ENCODE measurements around the gene MCOLN1. TPM values are rescaled to one million over a fixed set of nuclear protein-coding genes. Genes with fewer than 3 reads are reported as not detected.

The MCOLN1 gene
- total RNA-seq, 2 experiments from 2014 or later = 17.5 to 18.2 TPM

- peaks cover 18% of the 10 kb centered on the region for H3K4me1 Mint-ChIP-seq
- POLR2A ChIA-PET = interaction anchor here (0.7 kb wide), 1 partner anchor 131 kb away, joined by 3 read pairs; no protein-coding TSS in a partner anchor
Measured at GRCh38 chr19:7488736-7489353, 33.6 kb upstream of the MCOLN1 start, which contains the start of gene PEX11G. TSS of gene PEX11G (minus strand) at chr19:7489035. CDS start at chr19:7489010, 25 bp downstream.

GRCh38 chr19:7489609-7490044, 32.8 kb upstream of the MCOLN1 start:
- Mint-ChIP-seq H3K4me3 (peak overlapping the region; percentile 82), H3K36me3 (no peaks in the 10 kb centered on the region), H3K27me3 (no peaks in the 10 kb centered on the region), H3K9me3 (no peaks in the 10 kb centered on the region), H3K27ac (peak overlapping the region; percentile 60), H3K4me1 (peaks cover 18% of the 10 kb centered on the region)
- ATAC-seq (ENCODE audit: low read depth) = no peak
- no peak for DNase-seq
- POLR2A ChIA-PET = interaction anchor here (0.7 kb wide), 1 partner anchor 130 kb away, joined by 3 read pairs; no protein-coding TSS in a partner anchor

More at GRCh38 chr19:7488736-7489353, 33.6 kb upstream of the MCOLN1 start, which contains the start of gene PEX11G:
- Mint-ChIP-seq H3K27me3 (no peaks in the 10 kb centered on the region), H3K36me3 (no peaks in the 10 kb centered on the region), H3K27ac (peak within 1 kb of the TSS; percentile 84), H3K4me3 (peak within 1 kb of the TSS; percentile 82), H3K9me3 (no peaks in the 10 kb centered on the region)
- DNase-seq = peak; percentile 97
- peak; percentile 90 for ATAC-seq (ENCODE audit: low read depth)

GRCh38 chr19:7492142-7492541, 30.3 kb upstream of the MCOLN1 start:
- ATAC-seq (ENCODE audit: low read depth) = peak; percentile 28
- Mint-ChIP-seq H3K4me3 (no peak overlapping the region), H3K36me3 (no peaks in the 10 kb centered on the region), H3K27ac (no peak overlapping the region), H3K27me3 (peaks cover 2% of the 10 kb centered on the region), H3K4me1 (peaks cover 19% of the 10 kb centered on the region), H3K9me3 (no peaks in the 10 kb centered on the region)
- POLR2A ChIA-PET = interaction anchor here (0.7 kb wide), 1 partner anchor 13 kb away, joined by 3 read pairs; no protein-coding TSS in a partner anchor
- DNase-seq = no peak

GRCh38 chr19:7492558-7492957, 29.9 kb upstream of the MCOLN1 start:
- H3K36me3 Mint-ChIP-seq = no peaks in the 10 kb centered on the region
- no peak for DNase-seq
- no peak for ATAC-seq (ENCODE audit: low read depth)
- peaks cover 19% of the 10 kb centered on the region for H3K4me1 Mint-ChIP-seq
- H3K27ac Mint-ChIP-seq = peak overlapping the region; percentile 23
- no peaks in the 10 kb centered on the region for H3K9me3 Mint-ChIP-seq
- H3K27me3 Mint-ChIP-seq = peaks cover 2% of the 10 kb centered on the region
- H3K4me3 Mint-ChIP-seq = no peak overlapping the region
- POLR2A ChIA-PET = interaction anchor here (0.7 kb wide), 1 partner anchor 12 kb away, joined by 3 read pairs; no protein-coding TSS in a partner anchor

GRCh38 chr19:7494416-7495098, 27.9 kb upstream of the MCOLN1 start:
- Mint-ChIP-seq H3K27me3 (peaks cover 10% of the 10 kb centered on the region), H3K4me3 (no peak overlapping the region), H3K4me1 (peaks cover 14% of the 10 kb centered on the region), H3K27ac (no peak overlapping the region), H3K36me3 (no peaks in the 10 kb centered on the region), H3K9me3 (no peaks in the 10 kb centered on the region)
- POLR2A ChIA-PET = no interaction called here
- no peak for DNase-seq
- no peak for ATAC-seq (ENCODE audit: low read depth)

DNA sequence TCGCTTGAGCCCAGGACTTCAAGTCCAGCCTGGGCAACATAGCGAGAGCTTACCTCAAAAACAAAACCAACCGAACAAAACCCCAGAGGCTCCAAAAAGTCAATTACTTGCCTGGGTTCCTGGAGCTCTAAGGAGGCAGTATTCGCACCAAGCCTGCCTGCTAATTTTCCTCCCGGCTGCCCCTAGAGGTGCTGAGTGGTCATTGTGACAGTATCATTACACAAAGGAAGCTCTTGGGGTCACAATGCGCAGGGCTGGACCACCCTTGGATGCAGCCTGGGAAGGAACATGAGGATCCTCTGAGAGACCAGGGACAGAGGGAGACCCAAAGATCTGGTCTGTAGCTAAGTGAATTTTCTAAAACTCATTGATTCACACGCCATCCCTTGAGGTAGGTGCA, 25.1 kb upstream of the MCOLN1 start:
- ATAC-seq (ENCODE audit: low read depth) = no peak
- H3K4me3 Mint-ChIP-seq = no peak overlapping the region
- no peak for DNase-seq
- POLR2A ChIA-PET = no interaction called here
- no peaks in the 10 kb centered on the region for H3K36me3 Mint-ChIP-seq
- H3K4me1 Mint-ChIP-seq = peaks cover 7% of the 10 kb centered on the region
- no peaks in the 10 kb centered on the region for H3K9me3 Mint-ChIP-seq
- peaks cover 19% of the 10 kb centered on the region for H3K27me3 Mint-ChIP-seq
- H3K27ac Mint-ChIP-seq = no peak overlapping the region

DNA sequence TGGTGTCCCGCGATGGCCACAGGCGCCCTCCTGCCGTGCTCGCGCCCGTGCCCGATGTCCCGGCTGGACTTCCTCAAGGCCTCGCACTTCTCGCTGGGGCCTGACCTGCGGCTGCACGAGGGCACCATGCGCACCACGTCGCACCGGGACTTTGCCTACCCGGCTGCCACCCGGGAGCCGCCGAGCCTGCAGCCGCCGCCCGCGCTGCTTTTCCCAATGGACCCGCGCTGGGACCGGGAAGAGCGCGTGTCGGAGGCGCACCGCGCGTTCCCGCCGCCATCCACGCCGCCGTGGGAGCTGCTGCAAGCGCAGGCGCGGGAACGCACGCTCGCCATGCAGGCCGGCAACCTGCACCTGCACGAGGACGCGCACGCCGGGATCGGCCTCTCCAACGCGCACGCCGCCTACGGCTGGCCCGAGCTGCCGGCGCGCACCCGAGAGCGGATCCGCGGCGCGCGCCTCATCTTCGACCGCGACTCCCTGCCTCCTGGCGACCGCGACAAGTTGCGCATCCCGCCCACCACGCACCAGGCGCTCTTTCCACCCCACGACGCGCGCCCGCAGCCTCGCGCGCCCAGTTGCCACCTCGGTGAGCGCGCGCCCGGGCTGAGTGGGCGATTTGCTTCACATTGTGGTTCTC, 21.5 kb upstream of the MCOLN1 start:
- Mint-ChIP-seq H3K36me3 (no peaks in the 10 kb centered on the region), H3K27ac (no peak overlapping the region), H3K4me1 (peaks cover 7% of the 10 kb centered on the region), H3K9me3 (no peaks in the 10 kb centered on the region), H3K27me3 (peaks cover 42% of the 10 kb centered on the region), H3K4me3 (peak overlapping the region; percentile 55)
- POLR2A ChIA-PET = no interaction called here
- ATAC-seq (ENCODE audit: low read depth) = peak; percentile 75
- peak; percentile 74 for DNase-seq

GRCh38 chr19:7502552-7502951, 19.9 kb upstream of the MCOLN1 start:
- DNase-seq (no peak), ATAC-seq (ENCODE audit: low read depth) (no peak)
- H3K9me3 Mint-ChIP-seq = no peaks in the 10 kb centered on the region
- POLR2A ChIA-PET = interaction anchor here (0.5 kb wide), 1 partner anchor 98 kb away, joined by 4 read pairs; no protein-coding TSS in a partner anchor
- H3K27ac Mint-ChIP-seq = no peak overlapping the region
- H3K36me3 Mint-ChIP-seq = no peaks in the 10 kb centered on the region
- peaks cover 12% of the 10 kb centered on the region for H3K4me1 Mint-ChIP-seq
- H3K27me3 Mint-ChIP-seq = peaks cover 47% of the 10 kb centered on the region
- no peak overlapping the region for H3K4me3 Mint-ChIP-seq

- Mint-ChIP-seq H3K27me3 (peaks cover 41% of the 10 kb centered on the region), H3K9me3 (no peaks in the 10 kb centered on the region), H3K4me1 (peaks cover 12% of the 10 kb centered on the region), H3K27ac (no peak overlapping the region), H3K36me3 (no peaks in the 10 kb centered on the region), H3K4me3 (no peak overlapping the region)
- DNase-seq (no peak), ATAC-seq (ENCODE audit: low read depth) (no peak)
- POLR2A ChIA-PET = interaction anchor here (0.6 kb wide), 1 partner anchor 12 kb away, joined by 3 read pairs; no protein-coding TSS in a partner anchor
Measured at GRCh38 chr19:7504684-7505083, 17.7 kb upstream of the MCOLN1 start.

DNA sequence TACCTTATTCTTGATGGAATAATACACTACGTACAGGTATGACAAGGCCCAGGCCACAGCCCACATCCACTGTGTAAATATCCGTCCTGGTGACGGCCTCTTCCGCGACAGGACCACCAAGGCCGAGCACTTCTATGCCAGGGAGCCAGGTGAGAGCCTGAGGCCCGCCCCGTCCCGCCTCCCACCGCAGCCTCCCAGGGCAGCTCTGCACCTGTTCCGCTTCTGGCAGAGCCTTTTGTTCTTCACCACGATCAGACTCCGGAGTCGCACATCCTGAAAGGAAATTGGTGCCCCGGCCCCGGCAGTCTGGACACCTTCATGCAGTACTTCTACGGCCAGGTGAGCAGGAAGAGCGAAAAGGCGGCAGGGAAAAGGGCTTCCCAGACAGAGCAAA, 17.1 kb upstream of the MCOLN1 start:
- H3K36me3 Mint-ChIP-seq = no peaks in the 10 kb centered on the region
- no peak overlapping the region for H3K27ac Mint-ChIP-seq
- H3K4me3 Mint-ChIP-seq = no peak overlapping the region
- POLR2A ChIA-PET = no interaction called here
- DNase-seq (no peak), ATAC-seq (ENCODE audit: low read depth) (no peak)
- peaks cover 12% of the 10 kb centered on the region for H3K4me1 Mint-ChIP-seq
- no peaks in the 10 kb centered on the region for H3K9me3 Mint-ChIP-seq
- peaks cover 42% of the 10 kb centered on the region for H3K27me3 Mint-ChIP-seq

DNA sequence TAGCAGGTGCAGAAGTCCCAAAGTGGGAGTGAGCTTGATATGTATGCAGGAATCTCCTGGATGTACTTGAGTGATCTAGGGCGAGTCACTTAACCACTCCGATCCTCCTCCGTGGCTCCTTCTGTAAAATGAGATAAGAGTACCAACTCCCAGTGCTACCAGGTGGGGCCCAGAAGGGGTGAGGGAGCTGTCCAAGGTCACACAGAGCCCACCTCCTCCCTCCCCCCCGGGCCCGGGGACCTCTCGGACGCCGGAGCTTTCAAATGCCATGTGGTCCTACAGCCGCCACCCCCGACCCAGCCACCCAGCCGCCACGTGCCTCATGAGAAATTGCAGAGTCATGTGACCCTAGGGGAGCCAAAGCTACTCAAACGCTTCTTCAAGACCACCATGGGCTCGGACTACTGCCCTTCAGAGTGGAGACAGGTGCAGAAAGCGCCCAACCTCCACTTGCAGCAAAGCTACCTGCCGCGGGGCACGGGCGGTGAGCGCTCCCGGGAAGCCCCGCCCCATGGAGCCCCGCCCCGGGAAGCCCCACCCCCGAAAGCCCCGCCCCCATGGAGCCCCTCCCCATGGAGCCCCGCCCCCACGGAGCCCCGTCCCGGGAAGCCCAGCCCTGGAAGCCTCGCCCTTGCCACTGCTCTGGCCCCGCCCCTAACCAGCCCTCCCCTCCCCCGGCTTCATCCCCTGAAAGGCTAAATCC, 16.6 kb upstream of the MCOLN1 start:
- Mint-ChIP-seq H3K27ac (no peak overlapping the region), H3K4me3 (no peak overlapping the region), H3K4me1 (peaks cover 12% of the 10 kb centered on the region), H3K36me3 (no peaks in the 10 kb centered on the region), H3K9me3 (no peaks in the 10 kb centered on the region), H3K27me3 (peaks cover 42% of the 10 kb centered on the region)
- DNase-seq (no peak), ATAC-seq (ENCODE audit: low read depth) (peak; percentile 29)
- POLR2A ChIA-PET = no interaction called here

DNA sequence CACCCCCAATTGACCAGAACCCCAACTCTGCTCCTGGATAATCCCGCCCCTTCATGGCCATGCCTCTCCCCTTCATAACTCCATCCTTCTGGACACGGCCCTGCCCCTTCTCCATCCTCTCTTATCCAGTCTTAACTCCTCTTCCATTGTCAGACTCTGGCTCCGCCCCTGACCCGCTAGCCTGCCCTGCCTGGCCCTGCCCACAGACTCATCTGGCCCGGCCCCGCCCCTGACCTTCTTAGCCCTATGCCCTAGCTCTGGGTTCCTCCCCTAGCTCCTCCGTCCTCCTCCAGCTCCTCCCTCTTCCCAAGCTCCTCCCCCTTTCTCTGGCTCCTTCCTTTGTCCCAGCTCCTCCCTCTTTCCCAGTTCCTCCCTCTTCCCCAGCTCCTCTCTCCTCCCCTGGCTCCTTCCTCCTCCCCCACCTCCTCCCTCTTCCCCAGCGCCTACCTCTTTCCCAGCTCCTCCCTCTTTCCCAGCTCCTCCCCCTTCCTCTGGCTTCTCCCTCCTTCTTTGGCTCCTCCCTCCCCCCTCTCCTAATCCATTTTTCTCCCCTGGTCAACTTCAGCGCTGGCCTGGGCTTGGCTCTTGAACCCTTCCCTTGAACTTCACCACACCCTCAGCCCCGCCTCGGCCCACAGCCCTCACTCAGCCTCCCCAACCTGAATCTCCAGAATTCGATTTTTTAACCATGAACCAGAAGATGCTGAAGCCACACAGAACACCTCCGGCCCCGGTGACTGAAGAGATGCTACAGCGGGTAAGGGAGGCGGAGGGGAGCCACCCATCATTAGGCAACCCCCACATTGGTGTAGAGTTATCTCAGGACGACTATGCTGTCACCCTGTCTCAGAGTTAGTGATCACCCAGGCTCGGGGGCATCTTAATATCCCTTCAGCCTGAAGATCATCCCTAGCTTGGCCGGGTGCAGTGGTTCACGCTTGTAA, 15.8 kb upstream of the MCOLN1 start:
- DNase-seq (peak; percentile 54), ATAC-seq (ENCODE audit: low read depth) (peak; percentile 50)
- Mint-ChIP-seq H3K9me3 (no peaks in the 10 kb centered on the region), H3K36me3 (no peaks in the 10 kb centered on the region), H3K27me3 (peaks cover 37% of the 10 kb centered on the region), H3K4me3 (peak overlapping the region; percentile 28), H3K4me1 (peaks cover 11% of the 10 kb centered on the region), H3K27ac (no peak overlapping the region)
- POLR2A ChIA-PET = no interaction called here
